Spleen (tissue), 11 donors: ENCODE data around the gene PDE1C. TPM values are rescaled to one million over a fixed set of nuclear protein-coding genes. Genes with fewer than 3 reads are reported as not detected.

Source experiments
- DNase-seq: peaks from one replicate; pipeline ENCODE4 v3.0.0-alpha.2; 2020
- H3K27ac ChIP-seq, 8 donors: fragments of 200-600 bp; sonication (generic) in 7 of 8; 1 replicate in 4 of 8; 2 replicates in 4 of 8; pipeline versions ENCODE4 v1.5.0 to v1.8.0; 2016 to 2021; ENCODE audit warnings: inconsistent platforms in 4 of 8, mild to moderate bottlenecking in 4 of 8, moderate library complexity in 1 of 8
- H3K27me3 ChIP-seq, 7 donors: fragments of 200-600 bp; sonication (generic) in 6 of 7; replicated peaks in 1 of 7; 1 replicate in 4 of 7; 2 replicates in 3 of 7; pipeline versions ENCODE4 v1.5.0 to v1.8.0; 2016 to 2021; ENCODE audit warnings: inconsistent platforms in 3 of 7, mild to moderate bottlenecking in 1 of 7
- H3K36me3 ChIP-seq, 6 donors: fragments of 200-600 bp; sonication (generic) in 5 of 6; 1 replicate in 4 of 6; 2 replicates in 2 of 6; pipeline versions ENCODE4 v1.5.0 to v1.8.0; 2016 to 2021; ENCODE audit warnings: inconsistent platforms in 2 of 6
- H3K4me1 ChIP-seq, 6 donors: fragments of 200-600 bp; sonication (generic) in 5 of 6; 1 replicate in 3 of 6; 2 replicates in 3 of 6; pipeline versions ENCODE4 v1.5.0 to v1.8.0; 2016 to 2021; ENCODE audit warnings: inconsistent platforms in 3 of 6
- H3K4me3 ChIP-seq, 8 donors: fragments of 200-600 bp; sonication (generic) in 7 of 8; 1 replicate in 4 of 8; 2 replicates in 4 of 8; pipeline versions ENCODE4 v1.5.0 to v1.8.0; 2016 to 2021; ENCODE audit warnings: inconsistent platforms in 4 of 8, mild to moderate bottlenecking in 4 of 8, moderate library complexity in 2 of 8
- H3K9me3 ChIP-seq, 8 donors: fragments of 200-600 bp; sonication (generic) in 7 of 8; 1 replicate in 4 of 8; 2 replicates in 4 of 8; pipeline versions ENCODE4 v1.5.0 to v1.8.0; 2016 to 2021; ENCODE audit warnings: inconsistent platforms in 4 of 8
- CTCF ChIP-seq, 11 experiments: fragments of 200-600 bp in 7 of 11; fragments of 450-650 bp in 4 of 11; sonication (generic) in 4 of 11; IDR thresholded peaks in 8 of 11; conservative IDR thresholded peaks in 3 of 11; 1 replicate in 7 of 11; 2 replicates in 4 of 11; pipeline versions ENCODE4 v1.4.0 to v1.8.0; 2016 to 2021; ENCODE audit warnings: antibody characterized with exemption in 11 of 11, inconsistent platforms in 4 of 11, mild to moderate bottlenecking in 1 of 11
- POLR2A ChIP-seq, 3 donors: fragments of 450-650 bp; IDR thresholded peaks; one replicate each; pipeline ENCODE4 v1.5.1; 2017; ENCODE audit warnings: antibody characterized with exemption in 3 of 3, mild to moderate bottlenecking in 1 of 3
- POLR2AphosphoS5 ChIP-seq, 3 donors: sonication (generic); formaldehyde crosslinking; IDR thresholded peaks; one replicate each; pipeline ENCODE4 v1.5.1; 2017; ENCODE audit warnings: antibody characterized with exemption in 3 of 3
- WGBS, 5 donors: extraction: QIAGEN DNeasy Blood & Tissue Kit in 3 of 5; methylation state at CpG; one replicate each; pipeline versions ENCODE4 v1.1.5 to v1.1.7; 2013 to 2018; 5-methylcytosine and 5-hydroxymethylcytosine counted together
- intact Hi-C: fragments of 100-400 bp; cut with DNase I; formaldehyde crosslinking; loops from one replicate; pipeline ENCODE4 v1.15.0; 2023; ENCODE audit warnings: low total_unique reads
- polyA plus RNA-seq, 3 donors: library from polyadenylated mRNA; stranded (reverse); fragments of 200-250 nt; gene quantifications; one replicate each; pipeline ENCODE4 v1.2.1, GENCODE V29; 2013
- total RNA-seq, 7 donors: library from RNA; depleted of rRNA in 3 of 7; stranded (reverse); fragments of >200 nt in 3 of 7; fragmentation: NEBNext Ultra II Directional in 4 of 7; extraction: Animal tissue kit (Norgen Biotek cat#: 25700) in 4 of 7; gene quantifications; one replicate each; pipeline versions ENCODE4 v1.1.0 to v1.2.1, GENCODE V29; 2016 to 2021
- donor health status: healthy with polysubstance abuse.
- donor health status: DM: no; HTN: no; CAD: no; lungs with moderate emphysema.
- donor health status: DM: no; HTN: no; CAD: no.
- donor health status: Bipolar disorder and iron deficiency.
- donor health status: healthy.
- donor health status: DM: no; HTN: no; CAD: no.
- donor health status: DM: yes; HTN: yes; CAD: no.

The PDE1C gene
- total and polyA plus RNA-seq, 10 donors = 0.53 to 3.3 (median 1.6) TPM

GRCh38 chr7:31910191-31910590, 160.0 kb downstream of the PDE1C start:
- Histone ChIP-seq H3K27ac (no peak overlapping the region), H3K27me3 (no peaks in the 10 kb centered on the region), H3K4me3 (no peak overlapping the region), H3K9me3 (no peaks in the 10 kb centered on the region), H3K36me3 (no peaks in the 10 kb centered on the region), H3K4me1 (no peaks in the 10 kb centered on the region)
- TF ChIP-seq CTCF (IDR thresholded peaks at IDR 0.05 in 8 of 11, conservative IDR thresholded peaks at IDR 0.05 in 3 of 11) = no peak
- no peak for TF ChIP-seq POLR2AphosphoS5 (IDR thresholded peaks at IDR 0.05)
- no peak for TF ChIP-seq POLR2A (IDR thresholded peaks at IDR 0.05)
- no peak for DNase-seq
- WGBS, 5 donors = 80 to 95% (median 91%) methylated on average over 1 of the region's 1 CpG
- intact Hi-C loops = no loop called here

GRCh38 chr7:31906479-31907171, 163.6 kb downstream of the PDE1C start:
- Histone ChIP-seq H3K27ac (no peak overlapping the region), H3K36me3 (no peaks in the 10 kb centered on the region), H3K27me3 (no peaks in the 10 kb centered on the region), H3K9me3 (no peaks in the 10 kb centered on the region), H3K4me3 (no peak overlapping the region), H3K4me1 (no peaks in the 10 kb centered on the region)
- intact Hi-C loops = no loop called here
- no peak for DNase-seq
- no peak for TF ChIP-seq POLR2A (IDR thresholded peaks at IDR 0.05)
- TF ChIP-seq CTCF (IDR thresholded peaks at IDR 0.05 in 8 of 11, conservative IDR thresholded peaks at IDR 0.05 in 3 of 11) = no peak
- TF ChIP-seq POLR2AphosphoS5 (IDR thresholded peaks at IDR 0.05) = no peak
- 68 to 92% (median 86%) methylated on average over 5 of the region's 5 CpGs for WGBS, 5 donors

GRCh38 chr7:31903962-31904361, 166.2 kb downstream of the PDE1C start:
- no peak overlapping the region for H3K4me3 ChIP-seq
- WGBS, 5 donors = 75 to 89% (median 79%) methylated on average over 4 of the region's 4 CpGs
- H3K27ac ChIP-seq = no peak overlapping the region
- no peak for TF ChIP-seq POLR2A (IDR thresholded peaks at IDR 0.05)
- no peak for TF ChIP-seq POLR2AphosphoS5 (IDR thresholded peaks at IDR 0.05)
- TF ChIP-seq CTCF (IDR thresholded peaks at IDR 0.05 in 8 of 11, conservative IDR thresholded peaks at IDR 0.05 in 3 of 11) = no peak
- no peaks in the 10 kb centered on the region for H3K27me3 ChIP-seq
- no peaks in the 10 kb centered on the region for H3K4me1 ChIP-seq
- H3K36me3 ChIP-seq = no peaks in the 10 kb centered on the region
- no peak for DNase-seq
- H3K9me3 ChIP-seq = no peaks in the 10 kb centered on the region
- intact Hi-C loops = no loop called here

GRCh38 chr7:31899356-31899927, 170.8 kb downstream of the PDE1C start:
- Histone ChIP-seq H3K4me3 (no peak overlapping the region), H3K9me3 (no peaks in the 10 kb centered on the region), H3K4me1 (no peaks in the 10 kb centered on the region), H3K27me3 (no peaks in the 10 kb centered on the region), H3K27ac (no peak overlapping the region), H3K36me3 (no peaks in the 10 kb centered on the region)
- WGBS, 5 donors = 88 to 93% (median 92%) methylated on average over 14 of the region's 14 CpGs
- TF ChIP-seq POLR2A (IDR thresholded peaks at IDR 0.05) (no peak), CTCF (IDR thresholded peaks at IDR 0.05 in 8 of 11, conservative IDR thresholded peaks at IDR 0.05 in 3 of 11) (no peak), POLR2AphosphoS5 (IDR thresholded peaks at IDR 0.05) (no peak)
- no peak for DNase-seq
- intact Hi-C loops = no loop called here
